ENCODE results near the gene PFDN6. TPM values are rescaled to one million over a fixed set of nuclear protein-coding genes. Genes with fewer than 3 reads are reported as not detected.
A peak's percentile ranks its signal among the peaks of the same experiment; 100 is the strongest.

Gene PFDN6
- total and polyA plus RNA-seq, 2 of the 13 experiments (the other 11 are each of a cell fraction or from before 2014, with no cell fraction given) = 75.5 to 87.0 TPM

GRCh38 chr6:33296797-33297405 is 7.5 kb downstream of the PFDN6 start:
- FAIRE-seq = no peak
- Histone ChIP-seq H3K79me2 (ENCODE audit: insufficient read depth, low read length) (peaks cover 11% of the 10 kb centered on the region), H3K9ac (ENCODE audit: insufficient read depth, low read depth, low read length) (peak overlapping the region; percentile 58), H4K20me1 (ENCODE audit: insufficient read depth, low read length) (no peaks in the 10 kb centered on the region), H3K4me3 (replicated peaks in 1 of 3; ENCODE audit: insufficient read depth in 1 of 3, low read depth in 2 of 3, low read length in 3 of 3) (peak overlapping the region; percentile 75 to 88 (median 79)), H3K27me3 (ENCODE audit: control insufficient read depth in 1 of 2, insufficient read depth in 2 of 2, low read length in 2 of 2) (no peaks in the 10 kb centered on the region; a peak in 1 of 5 replicates), H3K4me1 (ENCODE audit: insufficient read depth, low read length) (peaks cover 27% of the 10 kb centered on the region), H3K36me3 (replicated peaks in 1 of 2; ENCODE audit: control insufficient read depth in 1 of 2, insufficient read depth in 2 of 2, low read length in 2 of 2) (peaks cover 8 to 18% of the 10 kb centered on the region in 2 experiments; a peak in 4 of 5 replicates), H2AFZ (ENCODE audit: low read length) (no peak overlapping the region), H3K27ac (ENCODE audit: extremely low read length, insufficient read depth, low read length) (peak overlapping the region; percentile 93), H3K4me2 (ENCODE audit: low read depth, low read length) (peak overlapping the region; percentile 92), H3K9me3 (ENCODE audit: low read length) (no peaks in the 10 kb centered on the region)
- no peak for DNase-seq (ENCODE audit: low spot score)
- no TSS peak for BruUV-seq (replicated peaks)
- in situ Hi-C loops (cut with HindIII; ENCODE audit: extremely low pct_ligation_motif_present, low pct_unique_long_range_greater_than_20kb) = loop anchor here (5.0 to 25.0 kb wide), 2 partner anchors 95 to 115 kb away; partner anchors contain the start of genes CUTA, HSD17B8, PHF1 and RXRB
- ATAC-seq = no peak
- 65% methylated on average over 9 of the region's 12 CpGs for WGBS (ENCODE audit: low lambda C conversion rate)
- ChIA-PET POLR2A (interaction anchor here (1.3 to 3.3 kb wide), 11 partner anchors 8 to 325 kb away, joined by 3 to 40 read pairs (median 8); partner anchors contain the start of genes B3GALT4, HSD17B8, PFDN6 and RPS18), CTCF (ENCODE audit: low intra/inter-chr PET ratio, low total read pairs) (interaction anchor here (1.2 kb wide), 1 partner anchor 94 kb away, joined by 3 read pairs; the partner anchor contains the start of gene KIFC1)
- intact Hi-C loops (cut with micrococcal nuclease; ENCODE audit: unreplicated experiment) = no loop called here
- no peak for TF ChIP-seq ZNF446 (CRISPR knock-in tag; IDR thresholded peaks at IDR 0.05)
- TF ChIP-seq ZNF232 (CRISPR knock-in tag; IDR thresholded peaks at IDR 0.05; ENCODE audit: borderline replicate concordance) = no peak
- no peak for TF ChIP-seq MLXIP (CRISPR knock-in tag; IDR thresholded peaks at IDR 0.05; ENCODE audit: borderline replicate concordance)
- no peak for TF ChIP-seq RFXANK (CRISPR knock-in tag; IDR thresholded peaks at IDR 0.05)
- no peak for TF ChIP-seq ZNF776 (CRISPR knock-in tag; IDR thresholded peaks at IDR 0.05)
- TF ChIP-seq SALL2 (CRISPR knock-in tag; IDR thresholded peaks at IDR 0.05) = no peak; the same call in 1 of the 2 replicates
- TF ChIP-seq ZHX2 (IDR thresholded peaks at IDR 0.05; ENCODE audit: low read depth) = no peak
- TF ChIP-seq ZHX2 (CRISPR knock-in tag; IDR thresholded peaks at IDR 0.05; ENCODE audit: borderline replicate concordance) = no peak
- TF ChIP-seq ZNF253 (CRISPR knock-in tag; IDR thresholded peaks at IDR 0.05; ENCODE audit: borderline replicate concordance) = 0 out of 2 replicates have a peak, but pooled peaks have one; percentile 29
- no peak for TF ChIP-seq ZNF597 (CRISPR knock-in tag; IDR thresholded peaks at IDR 0.05)
- no peak for TF ChIP-seq SMARCE1 (IDR thresholded peaks at IDR 0.05; ENCODE audit: borderline replicate concordance)
- TF ChIP-seq SNAI1 (CRISPR knock-in tag; IDR thresholded peaks at IDR 0.05; ENCODE audit: borderline replicate concordance) = no peak
